Spleen (tissue), 11 donors: ENCODE data around the gene TPRG1. TPM values are rescaled to one million over a fixed set of nuclear protein-coding genes. Genes with fewer than 3 reads are reported as not detected.

ENCODE experiments used
- DNase-seq: peaks from one replicate; pipeline ENCODE4 v3.0.0-alpha.2; 2020
- H3K27ac ChIP-seq, 8 donors: fragments of 200-600 bp; sonication (generic) in 7 of 8; 1 replicate in 4 of 8; 2 replicates in 4 of 8; pipeline versions ENCODE4 v1.5.0 to v1.8.0; 2016 to 2021; ENCODE audit warnings: inconsistent platforms in 4 of 8, mild to moderate bottlenecking in 4 of 8, moderate library complexity in 1 of 8
- H3K27me3 ChIP-seq, 7 donors: fragments of 200-600 bp; sonication (generic) in 6 of 7; replicated peaks in 1 of 7; 1 replicate in 4 of 7; 2 replicates in 3 of 7; pipeline versions ENCODE4 v1.5.0 to v1.8.0; 2016 to 2021; ENCODE audit warnings: inconsistent platforms in 3 of 7, mild to moderate bottlenecking in 1 of 7
- H3K36me3 ChIP-seq, 6 donors: fragments of 200-600 bp; sonication (generic) in 5 of 6; 1 replicate in 4 of 6; 2 replicates in 2 of 6; pipeline versions ENCODE4 v1.5.0 to v1.8.0; 2016 to 2021; ENCODE audit warnings: inconsistent platforms in 2 of 6
- H3K4me1 ChIP-seq, 6 donors: fragments of 200-600 bp; sonication (generic) in 5 of 6; 1 replicate in 3 of 6; 2 replicates in 3 of 6; pipeline versions ENCODE4 v1.5.0 to v1.8.0; 2016 to 2021; ENCODE audit warnings: inconsistent platforms in 3 of 6
- H3K4me3 ChIP-seq, 8 donors: fragments of 200-600 bp; sonication (generic) in 7 of 8; 1 replicate in 4 of 8; 2 replicates in 4 of 8; pipeline versions ENCODE4 v1.5.0 to v1.8.0; 2016 to 2021; ENCODE audit warnings: inconsistent platforms in 4 of 8, mild to moderate bottlenecking in 4 of 8, moderate library complexity in 2 of 8
- H3K9me3 ChIP-seq, 8 donors: fragments of 200-600 bp; sonication (generic) in 7 of 8; 1 replicate in 4 of 8; 2 replicates in 4 of 8; pipeline versions ENCODE4 v1.5.0 to v1.8.0; 2016 to 2021; ENCODE audit warnings: inconsistent platforms in 4 of 8
- POLR2A ChIP-seq, 3 donors: fragments of 450-650 bp; IDR thresholded peaks; one replicate each; pipeline ENCODE4 v1.5.1; 2017; ENCODE audit warnings: antibody characterized with exemption in 3 of 3, mild to moderate bottlenecking in 1 of 3
- POLR2AphosphoS5 ChIP-seq, 3 donors: sonication (generic); formaldehyde crosslinking; IDR thresholded peaks; one replicate each; pipeline ENCODE4 v1.5.1; 2017; ENCODE audit warnings: antibody characterized with exemption in 3 of 3
- WGBS, 5 donors: extraction: QIAGEN DNeasy Blood & Tissue Kit in 3 of 5; methylation state at CpG; one replicate each; pipeline versions ENCODE4 v1.1.5 to v1.1.7; 2013 to 2018; 5-methylcytosine and 5-hydroxymethylcytosine counted together
- intact Hi-C: fragments of 100-400 bp; cut with DNase I; formaldehyde crosslinking; loops from one replicate; pipeline ENCODE4 v1.15.0; 2023; ENCODE audit warnings: low total_unique reads
- polyA plus RNA-seq, 3 donors: library from polyadenylated mRNA; stranded (reverse); fragments of 200-250 nt; gene quantifications; one replicate each; pipeline ENCODE4 v1.2.1, GENCODE V29; 2013
- total RNA-seq, 7 donors: library from RNA; depleted of rRNA in 3 of 7; stranded (reverse); fragments of >200 nt in 3 of 7; fragmentation: NEBNext Ultra II Directional in 4 of 7; extraction: Animal tissue kit (Norgen Biotek cat#: 25700) in 4 of 7; gene quantifications; one replicate each; pipeline versions ENCODE4 v1.1.0 to v1.2.1, GENCODE V29; 2016 to 2021
- TF ChIP-seq, protein P1 (sequence below), 11 experiments: fragments of 200-600 bp in 7 of 11; fragments of 450-650 bp in 4 of 11; sonication (generic) in 4 of 11; IDR thresholded peaks in 8 of 11; conservative IDR thresholded peaks in 3 of 11; 1 replicate in 7 of 11; 2 replicates in 4 of 11; pipeline versions ENCODE4 v1.4.0 to v1.8.0; 2016 to 2021; ENCODE audit warnings: antibody characterized with exemption in 11 of 11, inconsistent platforms in 4 of 11, mild to moderate bottlenecking in 1 of 11
- donor health status: healthy with polysubstance abuse.
- donor health status: DM: no; HTN: no; CAD: no; lungs with moderate emphysema.
- donor health status: DM: no; HTN: no; CAD: no.
- donor health status: Bipolar disorder and iron deficiency.
- donor health status: healthy.
- donor health status: DM: no; HTN: no; CAD: no.
- donor health status: DM: yes; HTN: yes; CAD: no.

TPRG1 gene
- total and polyA plus RNA-seq, 10 donors = 0.29 to 11.7 (median 4.6) TPM

DNA sequence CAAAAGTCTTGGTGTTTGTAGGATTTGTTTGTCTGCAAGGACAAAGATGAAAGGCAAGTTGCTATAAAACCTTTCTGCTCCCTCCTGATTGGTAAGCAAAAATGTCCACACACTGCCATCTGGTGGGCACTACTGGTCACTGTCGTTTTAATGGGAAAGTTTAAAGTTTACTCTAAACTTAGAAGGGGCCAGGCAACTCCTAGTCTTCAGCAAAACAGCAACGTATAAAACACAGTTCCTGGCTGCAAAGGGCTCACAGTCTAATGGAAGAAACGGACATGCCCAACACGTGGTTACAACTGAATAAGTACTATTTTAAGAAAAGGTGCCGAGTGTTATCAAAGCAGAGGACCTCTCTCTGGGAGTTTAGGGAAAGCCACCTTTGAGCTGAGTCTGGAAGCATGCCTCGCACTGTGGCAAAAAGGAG lies 23.7 kb upstream of the TPRG1 start:
- no peak for TF ChIP-seq POLR2AphosphoS5 (IDR thresholded peaks at IDR 0.05)
- TF ChIP-seq, protein P1, sequence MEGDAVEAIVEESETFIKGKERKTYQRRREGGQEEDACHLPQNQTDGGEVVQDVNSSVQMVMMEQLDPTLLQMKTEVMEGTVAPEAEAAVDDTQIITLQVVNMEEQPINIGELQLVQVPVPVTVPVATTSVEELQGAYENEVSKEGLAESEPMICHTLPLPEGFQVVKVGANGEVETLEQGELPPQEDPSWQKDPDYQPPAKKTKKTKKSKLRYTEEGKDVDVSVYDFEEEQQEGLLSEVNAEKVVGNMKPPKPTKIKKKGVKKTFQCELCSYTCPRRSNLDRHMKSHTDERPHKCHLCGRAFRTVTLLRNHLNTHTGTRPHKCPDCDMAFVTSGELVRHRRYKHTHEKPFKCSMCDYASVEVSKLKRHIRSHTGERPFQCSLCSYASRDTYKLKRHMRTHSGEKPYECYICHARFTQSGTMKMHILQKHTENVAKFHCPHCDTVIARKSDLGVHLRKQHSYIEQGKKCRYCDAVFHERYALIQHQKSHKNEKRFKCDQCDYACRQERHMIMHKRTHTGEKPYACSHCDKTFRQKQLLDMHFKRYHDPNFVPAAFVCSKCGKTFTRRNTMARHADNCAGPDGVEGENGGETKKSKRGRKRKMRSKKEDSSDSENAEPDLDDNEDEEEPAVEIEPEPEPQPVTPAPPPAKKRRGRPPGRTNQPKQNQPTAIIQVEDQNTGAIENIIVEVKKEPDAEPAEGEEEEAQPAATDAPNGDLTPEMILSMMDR (IDR thresholded peaks at IDR 0.05 in 8 of 11, conservative IDR thresholded peaks at IDR 0.05 in 3 of 11) = peak; percentile 51 to 84 (median 73)
- intact Hi-C loops = loop anchor here (5.0 kb wide), 1 partner anchor 191 kb away; no protein-coding TSS in a partner anchor
- WGBS, 5 donors = 30 to 34% (median 31%) methylated on average over 6 of the region's 6 CpGs

DNA sequence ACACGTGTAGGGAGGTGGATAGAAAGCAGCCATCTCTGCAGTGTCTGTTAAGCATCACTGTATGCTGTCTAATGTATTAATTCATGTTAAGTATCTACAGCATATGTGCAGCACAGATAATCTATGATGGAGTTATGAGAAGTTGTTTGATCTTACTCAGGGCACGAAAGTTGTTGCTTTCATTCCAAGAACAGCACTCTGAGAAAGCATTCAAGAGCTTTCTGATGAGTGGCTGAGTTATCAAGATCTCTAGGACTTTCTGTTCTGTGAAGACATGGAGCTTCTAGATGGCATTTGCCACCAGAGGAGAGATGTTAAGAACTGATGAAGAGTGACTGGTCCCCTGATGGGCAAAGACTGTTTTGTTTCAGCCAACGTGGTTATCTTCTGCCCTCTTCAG lies 22.6 kb upstream of the TPRG1 start:
- intact Hi-C loops = loop anchor here (5.0 kb wide), 1 partner anchor 192 kb away; no protein-coding TSS in a partner anchor
- no peak for TF ChIP-seq POLR2AphosphoS5 (IDR thresholded peaks at IDR 0.05)
- TF ChIP-seq, protein P1 (IDR thresholded peaks at IDR 0.05 in 8 of 11, conservative IDR thresholded peaks at IDR 0.05 in 3 of 11) = no peak
- TF ChIP-seq POLR2A (IDR thresholded peaks at IDR 0.05) = no peak
- peaks cover 0 to 5% (median 0%) of the 10 kb centered on the region in 7 donors for H3K27me3 ChIP-seq
- H3K9me3 ChIP-seq = no peaks in the 10 kb centered on the region
- 57 to 65% (median 61%) methylated on average over 3 of the region's 3 CpGs for WGBS, 5 donors
- H3K4me1 ChIP-seq = peaks cover 0 to 22% (median 5%) of the 10 kb centered on the region in 6 donors
- no peak overlapping the region for H3K4me3 ChIP-seq
- H3K36me3 ChIP-seq = no peaks in the 10 kb centered on the region
- no peak for DNase-seq
- H3K27ac ChIP-seq = no peak overlapping the region

More for the DNA sequence above, 23.7 kb upstream of the TPRG1 start:
- Histone ChIP-seq H3K4me1 (peaks cover 0 to 33% (median 5%) of the 10 kb centered on the region in 6 donors), H3K4me3 (no peak overlapping the region), H3K27ac (no peak overlapping the region), H3K9me3 (no peaks in the 10 kb centered on the region), H3K36me3 (no peaks in the 10 kb centered on the region), H3K27me3 (peaks cover 0 to 5% (median 0%) of the 10 kb centered on the region in 7 donors)
- DNase-seq = no peak

DNA sequence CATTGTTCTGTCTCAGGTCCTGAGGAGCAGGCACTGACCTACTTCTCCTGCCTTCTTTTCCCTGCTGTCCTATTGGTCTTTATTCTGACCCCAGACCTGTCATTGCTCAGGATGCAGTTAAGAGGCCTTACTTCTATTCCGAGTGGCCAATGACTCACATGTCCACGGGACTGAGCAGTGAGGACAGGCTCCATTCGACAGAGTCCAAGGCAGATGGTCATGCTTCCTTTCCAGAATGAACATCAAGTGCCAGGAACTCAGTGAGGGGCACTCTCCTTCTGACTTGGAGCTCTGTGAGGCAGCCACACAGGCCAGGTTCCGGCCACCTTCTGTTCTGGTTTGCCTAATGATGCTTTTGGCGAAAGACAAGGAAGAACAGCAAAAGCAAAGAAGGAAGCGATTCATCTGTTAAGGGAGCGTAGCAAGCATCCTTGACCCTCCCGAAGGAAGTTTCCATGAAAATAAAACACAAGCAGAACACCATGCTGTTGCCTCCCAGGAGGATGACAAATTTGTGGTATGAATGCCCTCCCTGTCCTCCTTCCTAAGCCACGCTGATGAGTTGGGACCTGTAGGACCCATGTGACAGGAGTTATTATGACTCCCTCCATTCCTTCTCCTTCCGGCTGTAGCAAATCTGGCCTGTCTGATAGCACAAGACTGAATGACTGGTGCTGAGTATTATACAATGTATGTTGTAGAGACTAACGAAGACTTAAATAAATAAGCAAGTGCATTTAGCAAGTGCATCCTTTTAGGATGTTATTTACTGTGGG lies 14.4 kb upstream of the TPRG1 start:
- H3K9me3 ChIP-seq = no peaks in the 10 kb centered on the region
- intact Hi-C loops = no loop called here
- no peaks in the 10 kb centered on the region for H3K36me3 ChIP-seq
- WGBS, 5 donors = 81 to 95% (median 88%) methylated on average over 11 of the region's 11 CpGs
- no peak overlapping the region for H3K27ac ChIP-seq
- TF ChIP-seq POLR2A (IDR thresholded peaks at IDR 0.05) (no peak), POLR2AphosphoS5 (IDR thresholded peaks at IDR 0.05) (no peak)
- TF ChIP-seq, protein P1 (IDR thresholded peaks at IDR 0.05 in 8 of 11, conservative IDR thresholded peaks at IDR 0.05 in 3 of 11) = no peak
- no peak overlapping the region for H3K4me3 ChIP-seq
- DNase-seq = no peak
- H3K4me1 ChIP-seq = no peaks in the 10 kb centered on the region
- H3K27me3 ChIP-seq = peaks cover 0 to 7% (median 0%) of the 10 kb centered on the region in 7 donors

DNA sequence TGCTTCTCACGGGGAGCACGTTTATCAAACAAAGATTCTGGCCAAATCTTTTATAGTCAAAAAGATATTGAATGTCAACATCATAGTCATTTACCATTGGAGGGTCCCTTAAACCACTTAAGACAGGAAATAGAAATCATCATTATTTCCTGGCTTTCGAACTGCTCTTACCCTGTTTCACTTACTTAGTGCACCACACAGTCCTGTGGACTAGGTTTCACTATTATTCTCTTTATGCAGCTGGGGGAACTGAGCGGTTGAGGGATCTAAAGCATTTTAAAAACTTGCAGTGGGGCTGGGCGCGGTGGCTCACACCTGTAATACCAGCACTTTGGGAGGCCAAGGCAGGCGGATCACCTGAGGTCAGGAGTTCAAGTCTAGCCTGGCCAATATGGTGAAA lies 13.7 kb upstream of the TPRG1 start:
- TF ChIP-seq, protein P1 (IDR thresholded peaks at IDR 0.05 in 8 of 11, conservative IDR thresholded peaks at IDR 0.05 in 3 of 11) = no peak
- Histone ChIP-seq H3K27me3 (peaks cover 0 to 7% (median 0%) of the 10 kb centered on the region in 7 donors), H3K4me1 (no peaks in the 10 kb centered on the region), H3K9me3 (no peaks in the 10 kb centered on the region), H3K4me3 (no peak overlapping the region), H3K36me3 (no peaks in the 10 kb centered on the region), H3K27ac (no peak overlapping the region)
- intact Hi-C loops = no loop called here
- DNase-seq = no peak
- WGBS, 5 donors = 68 to 78% (median 76%) methylated on average over 7 of the region's 7 CpGs
